ENCODE measurements around the gene TSPAN4.

TSPAN4 gene

DNA sequence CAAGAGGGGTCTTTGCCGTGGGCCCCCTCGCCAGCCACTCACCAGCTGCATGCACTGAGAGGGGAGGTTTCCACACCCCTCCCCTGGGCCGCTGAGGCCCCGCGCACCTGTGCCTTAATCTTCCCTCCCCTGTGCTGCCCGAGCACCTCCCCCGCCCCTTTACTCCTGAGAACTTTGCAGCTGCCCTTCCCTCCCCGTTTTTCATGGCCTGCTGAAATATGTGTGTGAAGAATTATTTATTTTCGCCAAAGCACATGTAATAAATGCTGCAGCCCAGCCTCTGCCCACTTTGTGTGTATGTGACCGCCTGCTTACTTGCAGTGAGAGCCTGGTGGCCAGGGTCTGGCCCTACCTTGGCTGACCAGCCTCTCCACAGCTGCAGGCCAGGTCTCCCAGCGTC, 17.7 kb upstream of the TSPAN4 start:
- no peak for DNase-seq

DNA sequence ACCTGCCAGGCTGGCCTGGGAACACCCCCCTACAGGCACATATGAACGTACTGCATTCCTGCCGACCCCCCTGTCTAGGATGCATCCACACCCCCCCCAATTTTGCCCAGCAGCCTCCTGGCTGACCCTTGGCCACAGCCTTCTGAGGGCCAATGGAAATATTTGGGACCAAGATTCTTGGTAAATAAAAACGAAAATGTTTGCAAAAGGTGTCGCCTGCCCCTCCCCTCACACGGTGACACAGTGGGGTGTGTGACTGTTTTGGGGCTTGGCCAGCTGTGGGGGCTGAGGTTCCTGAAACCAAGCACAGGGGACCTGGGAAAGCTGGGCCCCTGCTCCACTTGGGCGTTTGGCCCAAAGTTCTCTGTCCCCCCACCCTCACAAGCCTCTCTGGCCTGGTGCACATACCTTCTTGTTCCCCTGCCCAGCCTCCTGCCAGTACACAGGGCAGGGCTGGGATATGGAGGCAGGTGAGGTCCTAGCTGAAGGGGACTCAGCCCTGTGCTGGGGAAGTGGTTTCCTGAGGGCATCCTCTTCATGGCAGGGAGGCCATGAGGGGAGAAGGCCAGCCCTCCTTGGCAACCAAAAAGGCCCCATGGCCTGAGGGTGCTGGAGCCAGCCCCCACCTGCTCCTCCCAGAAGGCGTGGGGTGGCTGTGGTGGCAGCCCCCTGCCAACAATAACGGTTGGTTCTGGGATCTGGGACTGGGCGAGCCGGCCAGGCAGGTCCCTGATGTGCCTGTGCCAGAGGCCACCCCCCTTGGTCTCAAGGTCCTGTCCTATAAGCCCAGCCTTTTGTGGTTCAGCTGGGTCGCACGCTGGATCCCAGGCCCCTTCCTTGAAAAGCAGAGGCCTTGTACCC, 17.1 kb upstream of the TSPAN4 start:
- no peak for DNase-seq

DNA sequence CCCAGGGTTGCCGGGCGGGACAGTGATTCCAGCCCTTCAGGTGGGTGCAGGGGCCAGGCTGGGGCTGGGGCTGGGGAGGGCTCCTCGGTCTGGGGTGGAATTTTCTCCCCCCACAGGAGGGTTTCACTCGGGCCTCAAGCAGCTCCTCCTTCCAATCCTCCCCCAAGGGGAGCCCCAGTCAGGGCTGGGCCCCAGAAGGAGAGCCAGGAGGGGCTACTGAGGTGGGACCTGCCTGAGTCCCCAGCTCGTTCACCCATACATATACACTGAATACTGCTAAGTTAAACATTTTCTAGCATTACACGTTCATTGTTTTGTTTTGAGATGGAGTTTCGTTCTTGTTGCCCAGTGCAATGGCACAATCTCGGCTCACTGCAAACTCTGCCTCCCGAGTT, 16.4 kb upstream of the TSPAN4 start:
- no peak for DNase-seq

DNA sequence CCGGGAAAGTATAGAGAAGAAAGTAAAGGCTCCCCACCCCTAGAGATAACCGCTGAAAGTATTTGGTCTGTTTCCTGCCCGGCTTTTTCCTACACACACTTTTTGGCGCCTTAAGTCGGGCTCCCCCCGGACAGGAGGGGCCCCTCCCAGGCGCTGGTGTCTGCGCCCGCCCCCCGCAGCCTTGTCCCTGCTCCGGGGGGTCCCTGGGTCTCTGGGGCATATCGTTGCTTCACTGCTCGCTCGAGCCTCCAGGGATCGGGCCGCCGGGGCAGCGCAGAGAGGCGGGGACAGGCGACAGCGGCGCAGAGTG, 15.9 kb upstream of the TSPAN4 start:
- DNase-seq: no peak

DNA sequence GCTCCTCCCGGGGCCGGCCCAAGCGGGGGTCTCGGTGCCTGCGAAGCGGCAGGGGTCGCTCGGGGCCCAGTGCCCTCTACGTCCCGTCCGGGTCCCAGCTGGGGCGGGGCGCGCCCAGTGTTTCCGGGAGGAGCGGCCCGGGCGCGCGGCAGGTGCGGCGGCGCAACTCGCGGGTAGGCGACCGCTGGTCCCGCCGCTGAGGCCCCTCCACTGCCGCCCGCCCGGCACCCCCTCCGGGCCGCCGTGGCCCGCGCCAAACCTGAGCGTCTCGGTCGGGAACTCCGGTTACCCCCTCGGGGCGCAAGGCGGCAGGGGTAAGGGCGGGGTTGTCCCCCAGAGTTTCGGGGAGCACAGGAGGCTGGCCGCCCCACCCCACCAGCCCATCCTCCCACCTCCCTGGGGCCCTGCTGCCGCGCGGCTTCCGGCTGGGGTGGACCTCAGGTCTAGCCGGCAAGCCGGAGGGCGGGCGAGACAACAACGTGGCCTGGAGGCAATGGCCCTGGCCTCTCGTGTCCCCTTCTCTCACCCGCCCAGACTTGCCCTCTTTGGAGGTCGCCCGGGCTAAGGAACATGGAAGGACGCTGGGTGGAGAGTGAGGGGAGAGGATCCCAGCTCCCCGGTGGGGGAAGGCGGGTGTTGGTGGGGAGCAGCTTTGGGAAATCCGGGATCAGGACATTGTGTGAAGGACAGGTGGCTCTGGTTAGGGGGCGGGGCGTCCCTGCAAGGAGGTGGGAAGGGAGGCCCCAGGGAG, 15.3 kb upstream of the TSPAN4 start:
- peak; percentile 54 for DNase-seq

DNA sequence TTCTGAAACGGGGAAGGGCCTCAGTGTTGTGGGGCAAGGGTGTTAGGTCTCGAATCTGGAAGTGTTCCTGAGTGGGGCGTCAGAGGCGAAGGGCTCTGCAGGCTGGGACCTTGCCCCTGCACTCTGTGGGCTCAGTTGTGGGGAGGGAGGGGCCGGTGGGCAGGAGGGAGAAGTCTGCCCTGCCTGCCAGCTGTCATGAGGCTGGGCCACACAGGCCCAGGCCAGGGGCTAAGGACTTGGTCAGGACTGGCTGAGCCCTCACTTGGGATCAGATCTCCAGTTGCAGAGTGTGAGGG, 14.8 kb upstream of the TSPAN4 start, which contains the start of gene CRACR2B:
Gene CRACR2B (plus strand): TSS at position 23 of the 296 bp plus-strand sequence. CDS start 689 bp downstream, outside the sequence.
- DNase-seq: no peak

DNA sequence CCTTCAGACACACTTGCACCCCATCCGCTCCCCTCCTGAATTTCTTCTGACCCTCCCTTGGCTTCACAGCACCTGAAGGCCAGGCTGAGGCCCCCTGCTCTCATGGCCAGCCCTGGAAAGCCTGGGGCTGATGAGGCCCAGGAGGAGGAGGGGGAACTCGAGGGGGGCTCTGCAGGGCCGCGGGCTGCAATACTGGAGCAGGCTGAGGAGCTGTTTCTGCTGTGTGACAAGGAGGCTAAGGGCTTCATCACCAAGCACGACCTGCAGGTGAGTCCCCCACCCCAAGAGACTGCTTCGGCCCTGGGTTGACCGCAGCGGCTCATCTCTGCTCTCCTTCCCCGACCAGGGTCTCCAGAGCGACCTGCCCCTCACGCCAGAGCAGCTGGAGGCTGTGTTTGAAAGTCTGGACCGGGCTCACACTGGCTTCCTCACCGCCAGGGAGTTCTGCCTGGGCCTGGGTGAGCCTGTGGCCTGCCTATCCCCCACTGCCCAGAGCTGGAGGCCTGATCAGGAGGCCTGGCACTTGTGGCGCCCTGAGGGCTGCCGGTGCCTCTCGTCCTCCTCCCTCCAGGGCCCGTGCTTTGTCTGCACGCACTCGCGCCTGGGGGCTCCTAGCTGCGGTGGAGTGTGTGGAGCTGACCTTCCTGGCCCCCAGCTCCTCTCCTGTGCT, 14.0 kb upstream of the TSPAN4 start:
- no peak for DNase-seq

GRCh38 chr11:829176-829846, 13.3 kb upstream of the TSPAN4 start:
- DNase-seq: peak; percentile 82

- DNase-seq: no peak
Measured at GRCh38 chr11:829847-830294, 12.8 kb upstream of the TSPAN4 start.

DNA sequence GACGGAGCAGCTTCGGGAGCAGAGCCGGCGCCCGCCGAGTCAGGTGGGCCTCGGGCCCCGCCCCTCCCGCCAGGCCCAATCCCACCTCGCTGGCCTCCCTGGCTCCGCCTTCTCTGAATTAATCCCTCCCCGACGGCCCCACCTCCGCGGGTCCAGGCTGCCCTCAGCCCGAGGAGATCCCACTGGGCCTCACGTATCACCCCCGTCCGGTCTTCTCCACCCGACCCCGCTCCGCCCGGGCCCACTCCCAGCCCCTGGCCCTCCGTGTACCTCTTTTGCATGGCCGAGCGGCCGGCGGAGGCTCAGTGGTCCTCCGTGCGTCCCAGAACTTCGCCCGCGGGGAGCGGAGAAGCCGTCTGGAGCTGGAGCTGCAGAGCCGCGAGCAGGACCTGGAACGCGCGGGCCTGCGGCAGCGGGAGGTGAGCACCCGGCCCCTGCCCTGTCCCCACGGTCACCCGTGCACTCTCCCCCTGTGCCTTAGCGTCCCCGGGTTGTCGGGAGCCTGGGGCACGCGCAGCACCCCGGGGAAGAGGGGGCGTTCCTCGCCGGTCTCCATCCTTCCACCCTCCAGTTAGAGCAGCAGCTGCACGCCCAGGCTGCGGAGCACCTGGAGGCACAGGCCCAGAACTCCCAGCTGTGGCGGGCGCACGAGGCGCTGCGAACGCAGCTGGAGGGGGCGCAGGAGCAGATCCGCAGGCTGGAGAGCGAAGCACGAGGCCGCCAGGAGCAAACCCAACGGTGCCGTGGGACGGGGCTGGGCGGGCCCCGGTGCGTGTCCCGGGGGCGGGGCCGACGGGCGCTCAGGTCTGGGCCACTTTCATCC, 12.1 kb upstream of the TSPAN4 start:
- peak; percentile 76 for DNase-seq

DNA sequence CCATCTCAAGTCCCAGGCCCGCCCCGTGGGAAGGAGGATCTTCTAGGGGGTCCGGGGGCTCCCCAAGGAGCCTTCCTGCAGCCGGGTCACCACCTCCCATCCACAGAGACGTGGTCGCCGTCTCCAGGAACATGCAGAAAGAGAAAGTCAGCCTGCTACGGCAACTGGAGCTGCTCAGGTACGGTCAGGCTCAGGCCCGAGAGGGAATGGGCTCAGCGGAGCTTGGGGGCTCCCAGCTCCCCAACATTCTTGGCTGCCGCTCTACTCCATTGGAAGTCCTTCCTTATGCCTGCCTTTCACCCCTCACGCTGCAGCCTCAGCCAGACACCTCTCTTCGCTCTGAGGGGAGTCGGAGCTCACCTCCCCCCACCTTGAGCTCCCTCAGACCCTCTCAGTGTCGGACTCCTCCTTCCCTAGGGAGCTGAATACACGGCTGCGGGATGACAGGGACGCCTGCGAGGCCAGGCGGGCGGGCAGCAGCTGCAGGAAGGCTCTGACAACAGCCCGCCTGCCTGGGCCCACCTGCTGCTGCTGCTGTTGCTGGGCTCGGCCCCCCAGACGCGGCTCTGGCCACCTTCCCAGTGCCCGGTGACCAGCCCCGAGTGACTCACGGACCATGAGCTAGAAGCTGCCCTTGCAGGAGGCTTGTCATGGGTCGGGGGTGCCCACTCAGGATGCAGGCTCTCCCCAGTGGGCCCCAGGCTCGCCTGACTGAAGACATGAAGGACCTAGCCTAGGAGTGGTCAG, 11.4 kb upstream of the TSPAN4 start:
- DNase-seq: no peak

- no peak for DNase-seq
Measured at GRCh38 chr11:831961-832528, 10.6 kb upstream of the TSPAN4 start.

GRCh38 chr11:832529-833113, 10.0 kb upstream of the TSPAN4 start, which contains the start of gene CD151:
TSS of gene CD151 (plus strand) at chr11:832952. CDS start at chr11:836070, 3,118 bp downstream.
- peak; percentile 42 for DNase-seq

- no peak for DNase-seq
Measured at GRCh38 chr11:833114-833791, 9.4 kb upstream of the TSPAN4 start.

DNA sequence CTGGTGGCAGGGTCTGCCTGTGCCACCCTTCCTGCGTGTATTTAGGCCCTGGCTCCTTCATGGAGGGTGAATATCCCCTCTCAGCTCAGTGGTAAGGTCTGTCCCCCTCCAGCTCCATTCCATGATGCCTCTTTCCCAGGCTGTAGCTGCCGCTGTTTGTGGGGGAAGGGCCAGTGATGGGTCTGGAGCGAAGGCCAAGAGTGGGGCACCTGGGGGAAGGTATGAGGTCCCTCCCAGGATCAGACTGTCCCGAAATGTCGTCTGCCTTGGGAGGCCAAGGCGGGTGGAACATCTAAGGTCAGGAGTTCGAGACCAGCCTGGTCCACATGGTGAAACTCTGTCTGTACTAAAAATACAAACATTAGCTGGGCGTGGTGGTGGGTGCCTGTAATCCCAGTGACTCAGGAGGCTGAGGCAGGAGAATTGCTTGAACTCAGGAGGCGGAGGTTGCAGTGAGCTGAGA, 8.8 kb upstream of the TSPAN4 start:
- DNase-seq: no peak

- no peak for DNase-seq
Measured at GRCh38 chr11:834371-835316, 8.0 kb upstream of the TSPAN4 start.

- no peak for DNase-seq
Measured at GRCh38 chr11:836274-836673, 6.4 kb upstream of the TSPAN4 start.

DNA sequence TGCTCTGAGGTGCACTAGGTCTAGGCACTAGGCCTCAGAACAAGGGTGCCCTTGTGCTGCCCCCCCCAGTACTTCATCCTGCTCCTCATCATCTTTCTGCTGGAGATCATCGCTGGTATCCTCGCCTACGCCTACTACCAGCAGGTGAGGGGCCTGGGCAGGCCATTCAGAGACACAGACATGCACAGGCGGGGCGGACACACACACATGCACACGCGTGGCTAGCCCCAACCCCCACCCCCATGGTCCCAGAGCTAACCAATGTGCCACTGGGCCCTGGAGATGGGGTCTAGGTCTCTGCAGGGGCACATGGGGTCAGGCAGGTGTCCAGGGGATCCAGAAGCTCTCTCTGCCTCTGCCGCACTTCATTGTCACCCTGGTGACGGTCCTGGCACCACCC, 6.0 kb upstream of the TSPAN4 start:
- DNase-seq: no peak
